Glutamatergic neuron (in vitro differentiated cells): ENCODE measurements around the gene PACSIN3. TPM values are rescaled to one million over a fixed set of nuclear protein-coding genes. Genes with fewer than 3 reads are reported as not detected.
A peak's percentile ranks its signal among the peaks of the same experiment; 100 is the strongest.

Experiments
- DNase-seq: peaks from one replicate; pipeline ENCODE4 v3.0.0; 2022
- H3K27ac Mint-ChIP-seq: one replicate; pipeline ENCODE4 v1.8.0; 2020; ENCODE audit warnings: mild to moderate bottlenecking, mixed read lengths, inconsistent platforms; ENCODE audit not compliant: unreplicated experiment
- H3K27me3 Mint-ChIP-seq: one replicate; pipeline ENCODE4 v1.8.0; 2020; ENCODE audit warnings: mild to moderate bottlenecking, moderate library complexity, mixed read lengths, inconsistent platforms; ENCODE audit not compliant: unreplicated experiment
- H3K36me3 Mint-ChIP-seq: one replicate; pipeline ENCODE4 v1.8.0; 2020; ENCODE audit warnings: mild to moderate bottlenecking, mixed read lengths, inconsistent platforms; ENCODE audit not compliant: unreplicated experiment
- H3K4me1 Mint-ChIP-seq: one replicate; pipeline ENCODE4 v1.8.0; 2020; ENCODE audit warnings: mild to moderate bottlenecking, low read depth, mixed read lengths, inconsistent platforms; ENCODE audit not compliant: unreplicated experiment
- H3K4me3 Mint-ChIP-seq: one replicate; pipeline ENCODE4 v1.8.0; 2020; ENCODE audit warnings: mild to moderate bottlenecking, mixed read lengths, inconsistent platforms; ENCODE audit not compliant: unreplicated experiment
- H3K9me3 Mint-ChIP-seq: one replicate; pipeline ENCODE4 v1.8.0; 2020; ENCODE audit warnings: mild to moderate bottlenecking, moderate library complexity, mixed read lengths, inconsistent platforms; ENCODE audit not compliant: unreplicated experiment
- CTCF ChIP-seq: fragments of 200-600 bp; sonication (generic); IDR thresholded peaks from one replicate; pipeline ENCODE4 v1.5.0; 2021; ENCODE audit not compliant: partially characterized antibody, unreplicated experiment
- total RNA-seq: library from RNA; stranded (reverse); fragmentation: NEBNext Ultra II Directional; extraction: Animal tissue kit (Norgen Biotek cat#: 25700); gene quantifications from one replicate; pipeline ENCODE4 v1.2.1, GENCODE V29; 2021; ENCODE audit not compliant: unreplicated experiment

The PACSIN3 gene
- total RNA-seq, 1 donor from 2014 or later: 2.2 TPM

GRCh38 chr11:47186700-47187695 is 764 bp upstream of the PACSIN3 start:
- Mint-ChIP-seq H3K9me3 (peaks cover 2% of the 10 kb centered on the region), H3K4me3 (peak overlapping the region; percentile 67), H3K36me3 (no peaks in the 10 kb centered on the region), H3K27ac (no peak overlapping the region), H3K4me1 (peaks cover 18% of the 10 kb centered on the region), H3K27me3 (peaks cover 3% of the 10 kb centered on the region)
- peak; percentile 62 for DNase-seq
- no peak for TF ChIP-seq CTCF

- peaks cover 3% of the 10 kb centered on the region for H3K27me3 Mint-ChIP-seq
Observed at GRCh38 chr11:47185305-47186075, 744 bp downstream of the PACSIN3 start.

GRCh38 chr11:47184711-47185304 is 1.4 kb downstream of the PACSIN3 start:
- DNase-seq: no peak
- H3K27me3 Mint-ChIP-seq: peaks cover 3% of the 10 kb centered on the region
- H3K4me3 Mint-ChIP-seq: peak overlapping the region; percentile 38
- H3K9me3 Mint-ChIP-seq: no peaks in the 10 kb centered on the region
- no peak for TF ChIP-seq CTCF
- no peaks in the 10 kb centered on the region for H3K36me3 Mint-ChIP-seq
- H3K27ac Mint-ChIP-seq: no peak overlapping the region
- peaks cover 18% of the 10 kb centered on the region for H3K4me1 Mint-ChIP-seq

More at GRCh38 chr11:47185305-47186075, 744 bp downstream of the PACSIN3 start:
- Mint-ChIP-seq H3K4me3 (no peak overlapping the region), H3K4me1 (peaks cover 18% of the 10 kb centered on the region), H3K9me3 (no peaks in the 10 kb centered on the region), H3K36me3 (no peaks in the 10 kb centered on the region), H3K27ac (no peak overlapping the region)
- DNase-seq: peak; percentile 42
- TF ChIP-seq CTCF: no peak

- peak overlapping the region; percentile 75 for H3K4me3 Mint-ChIP-seq
- no peaks in the 10 kb centered on the region for H3K36me3 Mint-ChIP-seq
- H3K27ac Mint-ChIP-seq: no peak overlapping the region
- H3K4me1 Mint-ChIP-seq: peaks cover 21% of the 10 kb centered on the region
- TF ChIP-seq CTCF: no peak
- DNase-seq: no peak
- peaks cover 3% of the 10 kb centered on the region for H3K27me3 Mint-ChIP-seq
- no peaks in the 10 kb centered on the region for H3K9me3 Mint-ChIP-seq
Observed at GRCh38 chr11:47183969-47184368, 2.3 kb downstream of the PACSIN3 start.
